ENCODE results near the gene SNX21. TPM values are rescaled to one million over a fixed set of nuclear protein-coding genes. Genes with fewer than 3 reads are reported as not detected.

The SNX21 gene
- total and polyA plus RNA-seq, 9 of the 15 experiments (the other 6 are each of a cell fraction or from before 2014, with no cell fraction given): 0.10 to 1.2 (median 0.42) TPM

DNA sequence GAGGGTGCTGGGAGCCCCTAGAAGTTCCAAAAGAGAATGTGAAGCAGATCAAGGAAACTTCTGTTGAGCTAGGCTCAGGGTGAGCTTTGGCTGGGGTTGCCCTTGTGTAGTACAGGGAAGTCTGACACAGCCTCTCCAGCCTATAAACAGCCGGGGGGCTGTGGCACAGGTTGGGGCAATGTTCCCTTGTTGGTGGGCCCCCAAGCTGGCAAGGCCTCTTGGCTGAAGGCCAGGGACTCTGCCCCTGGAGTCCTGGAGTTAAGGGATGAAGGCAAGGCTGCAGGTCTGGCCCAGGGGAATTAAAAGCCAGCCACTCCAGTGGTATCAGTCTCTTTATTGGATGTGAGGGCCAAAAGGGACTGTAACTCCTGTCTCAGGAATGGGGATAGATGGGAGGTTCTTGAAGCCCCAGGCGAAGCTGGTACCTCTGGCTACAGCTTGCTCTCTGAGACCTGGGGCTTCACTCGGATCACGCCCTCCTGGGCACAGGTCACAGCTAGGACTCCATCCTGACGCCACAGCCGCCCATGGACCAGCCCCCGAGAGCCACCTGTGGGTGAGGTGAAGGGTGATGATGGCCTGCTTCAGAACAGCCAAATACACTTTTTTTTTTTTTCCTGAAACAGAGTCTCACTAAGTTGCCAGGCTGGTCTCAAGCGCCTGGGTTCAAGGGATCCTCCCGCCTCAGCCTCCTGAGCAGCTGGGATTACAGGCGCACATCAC, 8.0 kb downstream of the SNX21 start (continued):
- no peak for TF ChIP-seq HMG20A (CRISPR knock-in tag; conservative IDR thresholded peaks at IDR 0.05)
- no peak for TF ChIP-seq KAT8 (IDR thresholded peaks at IDR 0.05; ENCODE audit: low read depth)
- no peak for TF ChIP-seq FOXA1 (IDR thresholded peaks at IDR 0.05; ENCODE audit: borderline replicate concordance)
- no peak for TF ChIP-seq KLF13 (tag; IDR thresholded peaks at IDR 0.05; ENCODE audit: borderline replicate concordance, low read depth)
- TF ChIP-seq, protein P1, sequence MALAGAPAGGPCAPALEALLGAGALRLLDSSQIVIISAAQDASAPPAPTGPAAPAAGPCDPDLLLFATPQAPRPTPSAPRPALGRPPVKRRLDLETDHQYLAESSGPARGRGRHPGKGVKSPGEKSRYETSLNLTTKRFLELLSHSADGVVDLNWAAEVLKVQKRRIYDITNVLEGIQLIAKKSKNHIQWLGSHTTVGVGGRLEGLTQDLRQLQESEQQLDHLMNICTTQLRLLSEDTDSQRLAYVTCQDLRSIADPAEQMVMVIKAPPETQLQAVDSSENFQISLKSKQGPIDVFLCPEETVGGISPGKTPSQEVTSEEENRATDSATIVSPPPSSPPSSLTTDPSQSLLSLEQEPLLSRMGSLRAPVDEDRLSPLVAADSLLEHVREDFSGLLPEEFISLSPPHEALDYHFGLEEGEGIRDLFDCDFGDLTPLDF (CRISPR knock-in tag; IDR thresholded peaks at IDR 0.05): no peak
- TF ChIP-seq, protein P2, sequence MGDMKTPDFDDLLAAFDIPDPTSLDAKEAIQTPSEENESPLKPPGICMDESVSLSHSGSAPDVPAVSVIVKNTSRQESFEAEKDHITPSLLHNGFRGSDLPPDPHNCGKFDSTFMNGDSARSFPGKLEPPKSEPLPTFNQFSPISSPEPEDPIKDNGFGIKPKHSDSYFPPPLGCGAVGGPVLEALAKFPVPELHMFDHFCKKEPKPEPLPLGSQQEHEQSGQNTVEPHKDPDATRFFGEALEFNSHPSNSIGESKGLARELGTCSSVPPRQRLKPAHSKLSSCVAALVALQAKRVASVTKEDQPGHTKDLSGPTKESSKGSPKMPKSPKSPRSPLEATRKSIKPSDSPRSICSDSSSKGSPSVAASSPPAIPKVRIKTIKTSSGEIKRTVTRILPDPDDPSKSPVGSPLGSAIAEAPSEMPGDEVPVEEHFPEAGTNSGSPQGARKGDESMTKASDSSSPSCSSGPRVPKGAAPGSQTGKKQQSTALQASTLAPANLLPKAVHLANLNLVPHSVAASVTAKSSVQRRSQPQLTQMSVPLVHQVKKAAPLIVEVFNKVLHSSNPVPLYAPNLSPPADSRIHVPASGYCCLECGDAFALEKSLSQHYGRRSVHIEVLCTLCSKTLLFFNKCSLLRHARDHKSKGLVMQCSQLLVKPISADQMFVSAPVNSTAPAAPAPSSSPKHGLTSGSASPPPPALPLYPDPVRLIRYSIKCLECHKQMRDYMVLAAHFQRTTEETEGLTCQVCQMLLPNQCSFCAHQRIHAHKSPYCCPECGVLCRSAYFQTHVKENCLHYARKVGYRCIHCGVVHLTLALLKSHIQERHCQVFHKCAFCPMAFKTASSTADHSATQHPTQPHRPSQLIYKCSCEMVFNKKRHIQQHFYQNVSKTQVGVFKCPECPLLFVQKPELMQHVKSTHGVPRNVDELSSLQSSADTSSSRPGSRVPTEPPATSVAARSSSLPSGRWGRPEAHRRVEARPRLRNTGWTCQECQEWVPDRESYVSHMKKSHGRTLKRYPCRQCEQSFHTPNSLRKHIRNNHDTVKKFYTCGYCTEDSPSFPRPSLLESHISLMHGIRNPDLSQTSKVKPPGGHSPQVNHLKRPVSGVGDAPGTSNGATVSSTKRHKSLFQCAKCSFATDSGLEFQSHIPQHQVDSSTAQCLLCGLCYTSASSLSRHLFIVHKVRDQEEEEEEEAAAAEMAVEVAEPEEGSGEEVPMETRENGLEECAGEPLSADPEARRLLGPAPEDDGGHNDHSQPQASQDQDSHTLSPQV (IDR thresholded peaks at IDR 0.05): no peak
- no peak for TF ChIP-seq NFIC (IDR thresholded peaks at IDR 0.05)
